Measurements from ENCODE around the gene ABCF1.
A peak's percentile ranks its signal among the peaks of the same experiment; 100 is the strongest.

The ABCF1 gene

DNA sequence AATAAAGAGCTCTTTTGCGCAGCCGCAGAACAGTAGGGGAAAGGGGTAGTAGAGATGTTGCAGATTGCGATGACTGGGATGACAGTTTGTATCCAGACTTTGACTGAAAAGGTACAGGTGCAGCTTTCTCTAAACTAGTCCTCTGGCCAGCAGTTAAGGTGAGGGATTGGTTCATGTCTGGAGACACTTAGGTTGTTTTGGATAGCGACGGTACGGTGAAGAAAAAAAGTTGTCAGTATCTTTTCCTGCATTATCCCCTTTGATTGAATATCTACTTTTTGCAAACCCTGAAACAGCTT lies 13.6 kb upstream of the ABCF1 start:
- no peak for DNase-seq (ENCODE audit: extremely low read depth, low read depth)
- H3K4me3 ChIP-seq (replicated peaks; ENCODE audit: low read depth, low read length), result peak overlapping the region; percentile 96
- TF ChIP-seq, protein P1, sequence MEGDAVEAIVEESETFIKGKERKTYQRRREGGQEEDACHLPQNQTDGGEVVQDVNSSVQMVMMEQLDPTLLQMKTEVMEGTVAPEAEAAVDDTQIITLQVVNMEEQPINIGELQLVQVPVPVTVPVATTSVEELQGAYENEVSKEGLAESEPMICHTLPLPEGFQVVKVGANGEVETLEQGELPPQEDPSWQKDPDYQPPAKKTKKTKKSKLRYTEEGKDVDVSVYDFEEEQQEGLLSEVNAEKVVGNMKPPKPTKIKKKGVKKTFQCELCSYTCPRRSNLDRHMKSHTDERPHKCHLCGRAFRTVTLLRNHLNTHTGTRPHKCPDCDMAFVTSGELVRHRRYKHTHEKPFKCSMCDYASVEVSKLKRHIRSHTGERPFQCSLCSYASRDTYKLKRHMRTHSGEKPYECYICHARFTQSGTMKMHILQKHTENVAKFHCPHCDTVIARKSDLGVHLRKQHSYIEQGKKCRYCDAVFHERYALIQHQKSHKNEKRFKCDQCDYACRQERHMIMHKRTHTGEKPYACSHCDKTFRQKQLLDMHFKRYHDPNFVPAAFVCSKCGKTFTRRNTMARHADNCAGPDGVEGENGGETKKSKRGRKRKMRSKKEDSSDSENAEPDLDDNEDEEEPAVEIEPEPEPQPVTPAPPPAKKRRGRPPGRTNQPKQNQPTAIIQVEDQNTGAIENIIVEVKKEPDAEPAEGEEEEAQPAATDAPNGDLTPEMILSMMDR (IDR thresholded peaks at IDR 0.05; ENCODE audit: low read depth, low read length, missing control alignments), result no peak

DNA sequence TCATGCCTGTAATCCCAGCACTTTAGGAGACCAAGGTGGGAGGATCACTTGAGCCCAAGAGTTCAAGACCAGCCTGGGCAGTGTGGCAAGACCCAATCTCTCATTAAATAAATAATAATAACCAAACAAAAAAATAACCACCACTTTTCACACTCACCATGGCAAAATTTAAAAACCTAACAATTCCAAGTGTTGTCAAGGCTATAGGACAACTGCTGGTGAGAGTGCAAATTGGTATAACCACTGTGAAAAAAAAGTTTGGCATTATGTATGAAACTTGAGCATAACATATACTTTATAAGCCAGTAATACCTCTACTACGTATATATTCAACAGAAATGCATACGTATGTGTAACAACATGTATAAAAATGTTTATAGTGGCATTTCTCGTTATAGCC lies 10.3 kb upstream of the ABCF1 start:
- H3K4me3 ChIP-seq (replicated peaks; ENCODE audit: low read depth, low read length), result no peak overlapping the region
- TF ChIP-seq, protein P1 (IDR thresholded peaks at IDR 0.05; ENCODE audit: low read depth, low read length, missing control alignments), result no peak
- no peak for DNase-seq (ENCODE audit: extremely low read depth, low read depth)

DNA sequence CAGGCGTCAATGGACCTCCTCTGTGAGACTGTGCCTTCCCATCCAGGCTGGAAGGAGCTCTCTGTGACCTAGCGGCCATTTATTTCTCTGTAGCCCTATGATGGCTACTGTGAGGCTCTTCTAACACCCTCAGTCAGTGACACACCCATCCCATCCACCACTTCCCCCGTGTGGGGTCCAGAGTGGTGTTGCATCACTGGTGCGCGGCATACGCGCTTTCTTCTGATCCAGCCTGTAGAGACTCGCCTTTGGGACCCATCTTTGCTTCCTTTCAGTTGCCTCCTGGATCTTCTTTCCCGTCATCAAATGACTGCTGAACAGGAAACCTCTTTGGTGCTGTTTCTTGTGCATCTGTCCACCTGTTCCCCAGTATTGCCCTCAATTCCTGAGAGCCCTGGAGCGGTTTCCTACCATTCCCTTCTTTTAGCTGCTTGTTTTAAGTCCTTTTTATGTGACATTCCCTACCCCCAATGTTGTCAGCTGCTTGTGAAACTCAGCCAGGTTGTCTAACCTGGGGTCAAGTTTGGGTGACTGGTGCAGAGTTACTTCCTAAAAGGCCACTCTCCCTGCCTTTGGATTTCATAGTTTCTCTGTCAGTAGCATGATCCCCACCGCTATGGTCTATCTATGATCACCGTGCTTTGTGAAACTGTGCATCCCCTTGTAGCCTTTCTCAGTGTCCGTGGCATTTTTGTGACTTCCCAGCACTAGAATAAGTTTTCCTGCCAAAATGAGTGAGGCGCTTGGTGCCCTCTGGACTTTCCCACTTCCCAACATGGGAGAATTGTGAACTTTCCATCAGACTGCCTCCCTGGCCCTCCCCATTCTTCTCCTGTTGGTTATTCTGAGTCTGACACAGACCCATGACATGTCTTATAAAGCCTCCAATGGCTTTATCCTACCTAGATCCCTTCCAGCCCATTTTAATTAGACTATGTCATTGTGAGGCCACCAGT lies 8.5 kb upstream of the ABCF1 start:
- TF ChIP-seq, protein P1 (IDR thresholded peaks at IDR 0.05; ENCODE audit: low read depth, low read length, missing control alignments), result no peak
- no peak for DNase-seq (ENCODE audit: extremely low read depth, low read depth)
- H3K4me3 ChIP-seq (replicated peaks; ENCODE audit: low read depth, low read length), result no peak overlapping the region

DNA sequence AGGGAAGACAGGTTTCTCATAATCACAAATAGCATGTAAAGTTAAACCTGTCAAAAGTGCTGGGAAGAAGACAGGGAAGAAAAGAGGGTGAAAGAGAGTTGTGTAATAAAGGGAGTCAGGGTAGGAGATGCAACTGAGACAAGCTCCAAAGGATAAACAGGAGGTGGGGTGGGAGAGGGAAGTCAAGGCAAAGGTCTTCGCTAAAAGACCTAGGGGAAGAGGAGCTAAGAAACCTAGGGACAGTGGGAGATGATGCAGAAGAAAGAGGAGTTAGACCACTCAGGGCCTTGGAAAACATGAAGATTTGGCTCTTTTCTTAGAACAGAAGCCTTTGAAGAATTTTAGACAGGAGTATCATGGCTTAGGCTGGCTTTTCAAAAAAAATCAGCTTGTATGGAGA lies 7.1 kb upstream of the ABCF1 start:
- no peak for DNase-seq (ENCODE audit: extremely low read depth, low read depth)
- TF ChIP-seq, protein P1 (IDR thresholded peaks at IDR 0.05; ENCODE audit: low read depth, low read length, missing control alignments), result no peak

DNA sequence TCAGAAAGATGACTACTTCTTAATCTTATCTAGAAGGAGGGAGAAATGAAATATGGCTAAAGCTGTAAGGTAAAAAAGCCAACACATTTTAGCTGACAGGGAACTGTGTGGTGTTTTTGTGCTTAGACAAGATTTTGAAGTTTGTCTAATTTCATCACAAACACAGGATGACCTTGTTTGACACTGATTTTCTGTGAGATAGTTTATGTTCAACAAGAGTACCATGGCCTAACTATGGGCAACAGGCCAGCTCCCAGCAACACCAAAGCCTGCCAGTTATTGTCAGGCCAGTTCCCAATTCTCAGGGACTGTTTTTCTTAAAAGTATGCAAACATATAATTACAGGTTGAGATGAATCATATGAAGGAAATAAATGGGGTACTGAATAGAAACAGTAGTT lies 5.5 kb upstream of the ABCF1 start:
- H3K4me3 ChIP-seq (replicated peaks; ENCODE audit: low read depth, low read length), result no peak overlapping the region
- TF ChIP-seq, protein P1 (IDR thresholded peaks at IDR 0.05; ENCODE audit: low read depth, low read length, missing control alignments), result no peak
- DNase-seq (ENCODE audit: extremely low read depth, low read depth), result no peak

More for the DNA sequence above, 7.1 kb upstream of the ABCF1 start:
- no peak overlapping the region for H3K4me3 ChIP-seq (replicated peaks; ENCODE audit: low read depth, low read length)

DNA sequence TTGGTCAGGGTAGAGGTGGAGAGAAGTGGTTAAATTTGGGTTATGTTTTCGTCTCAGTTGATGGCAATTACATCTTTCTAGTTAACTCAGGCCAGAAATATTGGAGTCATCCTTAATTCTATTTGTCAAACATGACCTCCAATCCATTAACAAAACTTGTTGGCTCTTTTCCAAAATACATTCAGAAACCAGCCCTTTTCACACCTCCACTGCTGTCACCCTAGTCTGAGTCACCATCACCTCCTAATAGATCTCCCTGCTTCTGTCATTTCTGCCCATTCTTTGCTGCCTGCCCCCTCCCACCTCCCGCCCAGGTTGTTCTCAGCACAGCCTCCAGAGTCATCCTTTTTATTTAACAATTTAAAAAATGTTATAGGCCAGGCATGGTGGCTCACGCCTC lies 3.0 kb upstream of the ABCF1 start:
- DNase-seq (ENCODE audit: extremely low read depth, low read depth), result no peak
- H3K4me3 ChIP-seq (replicated peaks; ENCODE audit: low read depth, low read length), result no peak overlapping the region
- TF ChIP-seq, protein P1 (IDR thresholded peaks at IDR 0.05; ENCODE audit: low read depth, low read length, missing control alignments), result no peak
